ENCODE results near the gene AHRR. TPM values are rescaled to one million over a fixed set of nuclear protein-coding genes. Genes with fewer than 3 reads are reported as not detected.

Gene AHRR
- total RNA-seq, 1 donor from 2014 or later, result 10.5 TPM

DNA sequence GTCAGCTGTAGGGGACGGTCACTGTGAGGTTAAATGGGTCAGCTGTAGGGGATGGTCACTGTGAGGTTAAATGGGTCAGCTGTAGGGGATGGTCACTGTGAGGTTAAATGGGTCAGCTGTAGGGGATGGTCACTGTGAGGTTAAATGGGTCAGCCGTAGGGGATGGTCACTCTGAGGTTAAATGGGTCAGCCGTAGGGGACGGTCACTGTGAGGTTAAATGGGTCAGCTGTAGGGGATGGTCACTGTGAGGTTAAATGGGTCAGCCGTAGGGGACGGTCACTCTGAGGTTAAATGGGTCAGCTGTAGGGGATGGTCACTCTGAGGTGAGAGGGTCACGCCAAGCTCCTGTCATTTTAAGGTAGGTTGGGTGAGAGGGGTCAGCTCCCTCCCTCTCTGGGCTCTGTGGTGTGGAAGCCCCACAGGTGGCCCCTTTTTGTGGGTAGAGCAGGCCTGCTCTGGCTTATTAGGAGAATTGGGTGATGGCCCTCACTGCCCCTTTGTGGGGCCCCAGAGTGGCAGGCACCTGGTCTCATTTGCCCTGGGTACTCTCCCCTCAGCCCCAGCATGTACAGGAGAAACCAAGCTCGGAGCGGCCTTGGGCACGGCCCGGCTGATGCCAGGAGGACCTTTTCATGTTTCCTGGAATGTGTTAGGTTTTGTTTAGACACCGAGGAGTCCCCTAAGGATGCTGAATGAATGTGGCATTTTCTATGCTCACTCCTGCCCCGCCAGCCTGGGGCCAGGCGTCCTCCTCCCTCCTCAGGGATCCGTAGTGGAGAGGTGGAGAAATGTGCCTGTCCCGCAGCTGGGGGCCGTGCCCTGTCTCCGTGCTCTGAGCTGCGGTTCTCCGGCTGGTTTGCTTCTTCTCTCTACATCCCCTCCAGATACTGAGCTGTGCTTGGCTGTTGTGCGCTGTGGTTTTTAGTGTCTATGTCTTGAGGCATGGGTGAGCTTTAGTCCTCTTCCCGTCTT is 31.4 kb downstream of the AHRR start:
- no peak overlapping the region for H3K27ac Mint-ChIP-seq (ENCODE audit: unreplicated experiment)

DNA sequence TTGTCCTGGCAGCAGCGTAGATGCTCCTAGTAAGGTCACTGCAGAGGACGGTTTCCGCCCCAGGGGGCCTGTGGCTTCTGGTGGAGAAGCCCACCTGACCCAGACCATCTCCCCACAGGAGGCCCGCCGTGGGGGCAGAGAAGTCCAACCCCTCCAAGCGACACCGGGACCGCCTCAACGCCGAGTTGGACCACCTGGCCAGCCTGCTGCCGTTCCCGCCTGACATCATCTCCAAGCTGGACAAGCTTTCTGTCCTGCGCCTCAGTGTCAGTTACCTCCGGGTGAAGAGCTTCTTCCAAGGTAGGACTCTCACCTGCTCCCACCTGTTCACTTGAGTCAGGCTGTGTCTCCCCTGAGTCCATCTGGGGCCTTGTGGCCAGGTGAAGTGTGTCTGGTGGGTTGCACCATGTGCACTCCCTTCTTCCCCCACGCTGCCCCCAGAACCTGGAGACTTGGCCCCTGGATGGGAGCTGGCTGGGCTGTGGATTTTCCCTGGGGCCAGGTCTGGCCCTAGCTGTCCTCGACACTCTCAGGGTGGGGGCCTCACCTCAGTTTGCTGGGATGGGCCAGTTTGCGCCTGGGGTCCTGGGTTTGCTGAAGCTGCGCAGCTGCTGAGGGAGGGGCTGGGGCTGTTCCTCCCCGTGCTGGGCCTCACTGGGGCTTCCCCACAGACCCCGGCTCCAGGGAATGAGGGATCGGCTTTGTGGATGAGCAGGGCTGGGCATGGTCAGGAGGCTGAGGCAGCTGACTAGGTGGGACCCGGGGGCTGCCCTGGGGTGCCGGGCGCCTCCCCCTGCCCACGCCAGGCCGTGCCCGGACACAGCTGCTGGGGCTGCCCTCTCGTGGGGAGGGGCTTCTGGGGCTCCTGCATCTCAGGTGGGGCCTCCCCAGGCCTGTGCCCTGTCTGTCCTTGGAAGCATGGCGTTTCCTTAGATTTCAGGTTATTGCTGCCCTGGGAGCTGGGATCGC is 32.4 kb downstream of the AHRR start:
- FAIRE-seq, result no peak

More for the DNA sequence above, 31.4 kb downstream of the AHRR start:
- no peak for TF ChIP-seq EZH2 (IDR thresholded peaks at IDR 0.05; ENCODE audit: insufficient read depth, low read length)
- TF ChIP-seq, protein P1, sequence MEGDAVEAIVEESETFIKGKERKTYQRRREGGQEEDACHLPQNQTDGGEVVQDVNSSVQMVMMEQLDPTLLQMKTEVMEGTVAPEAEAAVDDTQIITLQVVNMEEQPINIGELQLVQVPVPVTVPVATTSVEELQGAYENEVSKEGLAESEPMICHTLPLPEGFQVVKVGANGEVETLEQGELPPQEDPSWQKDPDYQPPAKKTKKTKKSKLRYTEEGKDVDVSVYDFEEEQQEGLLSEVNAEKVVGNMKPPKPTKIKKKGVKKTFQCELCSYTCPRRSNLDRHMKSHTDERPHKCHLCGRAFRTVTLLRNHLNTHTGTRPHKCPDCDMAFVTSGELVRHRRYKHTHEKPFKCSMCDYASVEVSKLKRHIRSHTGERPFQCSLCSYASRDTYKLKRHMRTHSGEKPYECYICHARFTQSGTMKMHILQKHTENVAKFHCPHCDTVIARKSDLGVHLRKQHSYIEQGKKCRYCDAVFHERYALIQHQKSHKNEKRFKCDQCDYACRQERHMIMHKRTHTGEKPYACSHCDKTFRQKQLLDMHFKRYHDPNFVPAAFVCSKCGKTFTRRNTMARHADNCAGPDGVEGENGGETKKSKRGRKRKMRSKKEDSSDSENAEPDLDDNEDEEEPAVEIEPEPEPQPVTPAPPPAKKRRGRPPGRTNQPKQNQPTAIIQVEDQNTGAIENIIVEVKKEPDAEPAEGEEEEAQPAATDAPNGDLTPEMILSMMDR (IDR thresholded peaks at IDR 0.05; ENCODE audit: insufficient read depth, low read depth, low read length), result no peak
- Histone ChIP-seq H3K9me3 (ENCODE audit: insufficient read depth, low read depth, low read length) (no peaks in the 10 kb centered on the region), H4K20me1 (ENCODE audit: insufficient read depth, low read length) (peaks cover 25% of the 10 kb centered on the region), H3K27me3 (ENCODE audit: insufficient read depth, low read length) (no peaks in the 10 kb centered on the region), H3K9ac (ENCODE audit: low read length) (no peak overlapping the region), H3K4me3 (ENCODE audit: insufficient read depth, low read depth, low read length) (no peak overlapping the region), H3K4me1 (ENCODE audit: insufficient read depth, low read length) (no peaks in the 10 kb centered on the region), H3K4me2 (ENCODE audit: low read length) (no peak overlapping the region), H3K36me3 (ENCODE audit: insufficient read depth, low read length) (no peaks in the 10 kb centered on the region), H3K27ac (ENCODE audit: low read depth, low read length) (no peak overlapping the region), H3K79me2 (ENCODE audit: insufficient read depth, low read length) (peaks cover 10% of the 10 kb centered on the region), H2AFZ (ENCODE audit: low read depth, low read length) (no peak overlapping the region)
- FAIRE-seq (no peak), DNase-seq (ENCODE audit: low read depth) (no peak)
- Mint-ChIP-seq H3K4me1 (ENCODE audit: low read depth, unreplicated experiment) (no peaks in the 10 kb centered on the region), H3K27me3 (ENCODE audit: low read depth, unreplicated experiment) (peaks cover 7% of the 10 kb centered on the region), H3K36me3 (ENCODE audit: low read depth, unreplicated experiment) (peaks cover 16% of the 10 kb centered on the region), H3K9me3 (ENCODE audit: unreplicated experiment) (no peaks in the 10 kb centered on the region), H3K4me3 (ENCODE audit: unreplicated experiment) (no peak overlapping the region)

More for the DNA sequence above, 32.4 kb downstream of the AHRR start:
- no peak overlapping the region for H2AFZ ChIP-seq (ENCODE audit: low read depth, low read length)
- Mint-ChIP-seq H3K27ac (ENCODE audit: unreplicated experiment) (no peak overlapping the region), H3K4me1 (ENCODE audit: low read depth, unreplicated experiment) (no peaks in the 10 kb centered on the region), H3K27me3 (ENCODE audit: low read depth, unreplicated experiment) (peaks cover 6% of the 10 kb centered on the region), H3K4me3 (ENCODE audit: unreplicated experiment) (no peak overlapping the region), H3K9me3 (ENCODE audit: unreplicated experiment) (no peaks in the 10 kb centered on the region), H3K36me3 (ENCODE audit: low read depth, unreplicated experiment) (peaks cover 16% of the 10 kb centered on the region)
- TF ChIP-seq, protein P1 (IDR thresholded peaks at IDR 0.05; ENCODE audit: insufficient read depth, low read depth, low read length), result no peak
- no peak for TF ChIP-seq EZH2 (IDR thresholded peaks at IDR 0.05; ENCODE audit: insufficient read depth, low read length)
- peaks cover 16% of the 10 kb centered on the region for H4K20me1 ChIP-seq (ENCODE audit: insufficient read depth, low read length)
- H3K27ac ChIP-seq (ENCODE audit: low read depth, low read length), result no peak overlapping the region
- peaks cover 5% of the 10 kb centered on the region for H3K79me2 ChIP-seq (ENCODE audit: insufficient read depth, low read length)
- no peak for DNase-seq (ENCODE audit: low read depth)
- H3K27me3 ChIP-seq (ENCODE audit: insufficient read depth, low read length), result no peaks in the 10 kb centered on the region
- no peaks in the 10 kb centered on the region for H3K4me1 ChIP-seq (ENCODE audit: insufficient read depth, low read length)
- no peaks in the 10 kb centered on the region for H3K36me3 ChIP-seq (ENCODE audit: insufficient read depth, low read length)
- H3K9ac ChIP-seq (ENCODE audit: low read length), result no peak overlapping the region
- H3K4me2 ChIP-seq (ENCODE audit: low read length), result no peak overlapping the region
- H3K9me3 ChIP-seq (ENCODE audit: insufficient read depth, low read depth, low read length), result no peaks in the 10 kb centered on the region
- no peak overlapping the region for H3K4me3 ChIP-seq (ENCODE audit: insufficient read depth, low read depth, low read length)
